Breast epithelium (tissue), 3 donors: ENCODE results near the gene PSMD7.

Experiments
- CTCF ChIP-seq, 3 donors: fragments of 450-650 bp; IDR thresholded peaks; one replicate each; pipeline ENCODE4 v1.5.1; 2016 to 2017; ENCODE audit warnings: antibody characterized with exemption in 3 of 3, mild to moderate bottlenecking in 3 of 3, moderate library complexity in 3 of 3
- POLR2A ChIP-seq: fragments of 450-650 bp; IDR thresholded peaks from one replicate; pipeline ENCODE4 v1.6.1; 2016; ENCODE audit warnings: antibody characterized with exemption, mild to moderate bottlenecking, moderate library complexity

GRCh38 chr16:74279266-74279665 lies 17.3 kb upstream of the PSMD7 start:
- TF ChIP-seq CTCF (IDR thresholded peaks at IDR 0.05) (no peak), POLR2A (no peak)
